ENCODE results near the gene SETD2.

GRCh38 chr3:46998852-46999515 is 164.9 kb downstream of the SETD2 start:
- peak in 1 of 7 experiments; percentile 16 for TF ChIP-seq CTCF (IDR thresholded peaks at IDR 0.05)
- TF ChIP-seq POLR2AphosphoS5 (IDR thresholded peaks at IDR 0.05) = no peak
- TF ChIP-seq EP300 (IDR thresholded peaks at IDR 0.05) = no peak
- no peak for TF ChIP-seq POLR2A (IDR thresholded peaks at IDR 0.05)

Data from stomach (tissue), 4 donors.